GM12873 (cell line): ENCODE data around the gene FAM13B.

Experiments
- TF ChIP-seq, protein P1 (sequence below): IDR thresholded peaks from 2 replicates; pipeline ENCODE4 v1.5.1; 2012; ENCODE audit warnings: low read depth, mild to moderate bottlenecking, moderate library complexity, low read length, control low read depth; ENCODE audit not compliant: insufficient read depth; ENCODE audit errors: missing control alignments

FAM13B gene

DNA sequence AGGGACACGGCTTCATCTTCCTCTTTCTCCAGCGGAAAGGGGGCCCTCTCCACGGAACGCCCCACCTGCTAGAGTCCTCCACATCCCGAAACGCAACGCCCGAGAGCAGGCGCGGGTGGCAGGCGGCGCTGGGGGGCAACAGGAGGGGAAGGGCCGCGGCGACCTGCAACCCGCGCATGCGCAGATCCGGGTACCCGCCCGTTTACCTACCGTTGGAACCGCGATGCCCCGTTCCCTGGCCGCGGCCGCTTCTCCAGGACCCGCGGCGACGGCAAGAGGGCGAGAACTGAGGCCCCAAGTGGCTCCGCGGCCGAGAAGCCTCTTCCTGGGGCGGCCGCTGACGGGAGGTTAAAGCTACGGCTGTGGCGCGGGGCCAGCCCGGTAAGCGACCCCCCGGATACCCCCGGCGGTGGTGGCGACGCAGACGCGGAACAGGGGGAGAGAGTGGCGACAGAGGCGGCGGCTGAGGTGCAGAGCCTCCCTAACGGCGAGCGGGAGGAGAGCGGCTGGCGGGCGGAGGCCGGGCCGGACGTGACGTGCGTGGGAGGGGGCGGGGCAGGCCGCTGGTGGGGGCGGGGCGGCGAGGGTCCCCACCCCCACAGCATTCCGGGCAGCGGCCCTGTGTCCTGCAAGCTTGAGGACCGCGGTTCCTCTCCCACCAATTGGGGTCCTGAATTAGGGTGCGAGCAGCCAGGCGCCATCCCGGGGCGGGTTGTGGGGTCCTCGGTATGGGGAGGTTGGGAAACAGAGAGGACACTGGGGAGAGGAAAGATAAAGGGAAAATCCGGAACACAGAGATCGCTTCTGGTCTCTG is at the start of gene FAM13B:
Gene FAM13B, minus strand, starts transcription at position 508 of the 814 bp plus-strand sequence. CDS start 13,968 bp downstream, outside the sequence.
- TF ChIP-seq, protein P1, sequence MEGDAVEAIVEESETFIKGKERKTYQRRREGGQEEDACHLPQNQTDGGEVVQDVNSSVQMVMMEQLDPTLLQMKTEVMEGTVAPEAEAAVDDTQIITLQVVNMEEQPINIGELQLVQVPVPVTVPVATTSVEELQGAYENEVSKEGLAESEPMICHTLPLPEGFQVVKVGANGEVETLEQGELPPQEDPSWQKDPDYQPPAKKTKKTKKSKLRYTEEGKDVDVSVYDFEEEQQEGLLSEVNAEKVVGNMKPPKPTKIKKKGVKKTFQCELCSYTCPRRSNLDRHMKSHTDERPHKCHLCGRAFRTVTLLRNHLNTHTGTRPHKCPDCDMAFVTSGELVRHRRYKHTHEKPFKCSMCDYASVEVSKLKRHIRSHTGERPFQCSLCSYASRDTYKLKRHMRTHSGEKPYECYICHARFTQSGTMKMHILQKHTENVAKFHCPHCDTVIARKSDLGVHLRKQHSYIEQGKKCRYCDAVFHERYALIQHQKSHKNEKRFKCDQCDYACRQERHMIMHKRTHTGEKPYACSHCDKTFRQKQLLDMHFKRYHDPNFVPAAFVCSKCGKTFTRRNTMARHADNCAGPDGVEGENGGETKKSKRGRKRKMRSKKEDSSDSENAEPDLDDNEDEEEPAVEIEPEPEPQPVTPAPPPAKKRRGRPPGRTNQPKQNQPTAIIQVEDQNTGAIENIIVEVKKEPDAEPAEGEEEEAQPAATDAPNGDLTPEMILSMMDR = peak; percentile 6

DNA sequence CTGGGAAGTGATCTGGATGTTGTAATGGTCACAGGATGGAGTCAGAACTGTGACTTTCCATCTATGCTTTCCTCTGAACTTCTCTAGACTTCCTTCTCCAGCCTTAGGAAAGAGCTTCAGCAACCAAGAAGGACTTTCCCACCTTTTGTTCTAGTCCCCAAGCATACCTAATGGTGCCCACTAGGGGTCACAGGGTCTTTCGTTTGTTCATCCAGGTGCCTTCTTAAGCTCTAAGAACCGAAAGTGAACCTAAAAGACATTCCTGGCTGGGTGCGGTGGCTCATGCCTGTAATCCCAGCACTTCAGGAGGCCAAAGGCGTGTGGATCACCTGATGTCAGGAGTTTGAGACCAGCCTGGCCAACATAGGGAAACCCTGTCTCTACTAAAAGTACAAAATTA is 49.2 kb upstream of the FAM13B start:
- TF ChIP-seq, protein P1 = peak; percentile 48

DNA sequence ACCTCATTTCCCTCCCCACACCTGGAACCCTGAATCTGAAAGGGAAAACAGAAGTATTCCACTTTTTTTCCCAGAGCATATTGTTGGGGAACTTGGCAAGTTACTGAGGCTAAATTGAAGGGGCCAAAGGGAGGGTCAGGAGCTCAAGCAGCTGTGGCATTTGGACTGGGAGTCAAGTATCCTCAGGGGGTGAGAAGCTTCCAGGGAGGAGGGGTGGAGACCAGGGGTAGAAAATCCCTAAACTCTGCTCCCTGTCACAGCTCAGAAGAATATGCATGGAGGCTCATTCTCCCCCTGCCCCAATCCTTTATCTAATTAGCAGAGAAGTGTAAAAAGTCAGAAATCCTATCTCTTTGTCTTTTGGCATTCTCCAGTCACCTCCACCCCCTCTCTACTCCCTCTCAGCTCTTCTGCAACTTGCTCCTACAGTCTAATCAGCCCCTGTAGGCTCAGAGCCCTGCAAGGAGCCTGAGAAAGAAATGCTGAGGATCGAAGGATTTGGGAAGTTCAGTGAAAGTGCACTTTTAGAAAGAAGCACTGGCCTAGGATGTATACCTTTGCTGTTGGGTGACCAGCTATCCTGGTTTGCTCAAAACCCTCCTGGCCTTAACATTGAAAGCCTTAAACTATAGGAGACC is 45.2 kb upstream of the FAM13B start:
- TF ChIP-seq, protein P1 = no peak

DNA sequence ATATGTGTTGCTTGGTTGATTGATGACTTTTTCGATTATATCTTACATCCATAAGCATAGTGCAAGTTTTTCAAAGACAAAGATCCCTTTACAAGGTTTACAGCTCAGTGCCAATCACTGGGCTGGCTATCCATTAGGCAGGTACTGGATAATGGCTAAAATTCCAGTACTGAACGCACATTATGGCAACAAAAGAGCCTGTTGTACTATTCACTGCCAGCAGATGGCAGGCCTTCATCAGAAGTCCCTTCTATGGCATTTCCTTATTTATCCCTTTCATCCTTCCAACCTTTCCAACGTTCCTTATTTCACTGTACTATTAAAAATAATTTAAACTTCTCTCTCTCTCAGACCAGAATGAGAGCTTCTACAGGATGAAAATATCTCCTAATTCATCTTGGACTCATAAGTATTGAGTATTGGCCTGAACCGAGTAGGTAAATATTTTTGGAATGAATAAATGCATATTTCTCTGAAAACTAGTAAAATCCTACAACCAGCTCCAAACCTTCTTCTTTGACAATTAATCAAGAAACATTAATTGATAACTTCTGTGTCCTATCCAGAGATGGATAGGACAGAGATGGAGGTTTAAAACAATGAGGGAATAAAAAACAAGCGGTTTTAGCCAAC is 44.3 kb upstream of the FAM13B start:
- TF ChIP-seq, protein P1 = peak; percentile 89

DNA sequence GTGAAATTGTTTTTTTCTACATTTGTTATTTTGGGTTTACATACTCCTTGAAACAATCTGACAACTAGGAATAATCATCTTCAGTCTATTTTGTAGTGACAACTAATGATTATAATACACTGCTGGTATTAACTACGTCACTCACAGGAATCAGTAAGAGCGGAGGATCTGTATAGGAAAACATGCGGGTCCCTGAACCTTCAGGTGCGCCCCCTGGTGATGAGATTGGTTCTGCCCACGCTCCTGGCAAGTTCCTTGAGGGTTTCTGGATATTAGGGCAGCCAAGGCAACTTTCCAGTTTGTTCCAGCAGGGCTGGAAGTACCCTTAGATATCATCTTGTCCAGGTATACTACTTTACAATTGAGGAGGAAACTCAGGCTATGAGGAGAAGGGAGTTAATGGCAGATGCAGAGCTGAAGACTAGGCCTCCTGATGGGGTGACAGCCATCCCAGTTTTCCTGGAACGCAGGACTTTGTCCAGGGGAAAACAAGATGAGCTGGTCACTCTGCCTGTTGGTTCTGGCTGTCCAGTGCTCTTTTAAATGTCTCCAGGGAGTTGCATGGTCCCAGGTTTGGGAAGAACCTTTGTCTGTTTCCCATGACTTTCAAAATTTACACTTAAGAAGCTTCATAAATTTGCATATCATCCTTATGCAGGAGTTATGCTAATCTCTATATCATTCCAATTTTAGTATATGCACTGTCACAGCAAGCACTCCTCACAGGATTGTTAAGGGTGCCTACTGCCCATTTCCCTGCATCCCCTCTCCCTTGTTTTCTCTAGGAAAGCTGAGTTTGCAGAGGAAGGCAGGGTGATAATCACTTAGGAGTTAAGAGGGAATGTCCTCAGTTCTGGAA is 36.1 kb upstream of the FAM13B start:
- TF ChIP-seq, protein P1 = peak; percentile 84

DNA sequence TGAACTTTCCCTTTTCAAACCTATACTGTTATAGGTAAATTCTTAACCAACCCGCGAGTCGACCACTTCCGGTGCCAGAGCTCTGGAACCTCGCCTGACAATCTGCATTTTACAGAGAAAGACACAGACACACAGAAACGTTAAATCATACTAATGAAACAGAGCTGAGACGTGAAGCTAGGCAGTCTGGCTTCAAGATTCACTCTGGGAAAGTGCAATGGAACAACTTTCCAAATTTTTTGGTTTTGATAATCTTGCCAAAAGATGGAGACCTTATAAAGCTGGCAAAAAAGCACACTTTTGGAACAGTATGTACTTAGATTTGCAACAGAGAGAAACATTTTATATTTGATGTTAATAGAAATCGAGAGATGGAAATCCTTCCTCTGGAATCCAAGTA is 35.1 kb upstream of the FAM13B start:
- TF ChIP-seq, protein P1 = no peak
